Fibroblast of upper back skin (primary cell): Measurements from ENCODE around the gene DEFB129.
"Not testable (repeated sequence)": the region's sequence is repeated elsewhere in the genome, so short reads cannot be mapped to it uniquely, and the experiment has no call there.

Source experiments
- DNase-seq: peaks from one replicate; pipeline ENCODE4 v3.0.0-alpha.2; 2013

Gene DEFB129, protein sequence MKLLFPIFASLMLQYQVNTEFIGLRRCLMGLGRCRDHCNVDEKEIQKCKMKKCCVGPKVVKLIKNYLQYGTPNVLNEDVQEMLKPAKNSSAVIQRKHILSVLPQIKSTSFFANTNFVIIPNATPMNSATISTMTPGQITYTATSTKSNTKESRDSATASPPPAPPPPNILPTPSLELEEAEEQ

DNA sequence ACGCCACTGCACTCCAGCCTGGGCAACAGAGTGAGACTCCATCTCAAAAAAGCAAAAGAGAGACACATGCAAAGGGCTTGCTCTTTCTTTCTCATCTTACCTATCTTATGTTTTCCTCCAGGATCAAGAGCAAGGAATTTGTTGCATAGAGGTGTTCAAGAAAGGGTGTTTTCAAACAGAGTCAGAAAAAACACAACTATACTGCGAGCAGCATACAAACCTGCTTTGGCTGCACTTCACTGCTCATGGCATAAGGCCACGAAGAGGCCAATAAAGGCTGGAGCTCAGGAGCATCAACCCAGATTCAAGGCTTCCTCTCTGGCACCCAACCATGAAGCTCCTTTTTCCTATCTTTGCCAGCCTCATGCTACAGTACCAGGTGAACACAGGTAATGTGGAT lies at the start of gene DEFB129:
DEFB129 (plus strand) TSS at position 301 of the 400 bp plus-strand sequence; CDS start at position 332, 31 bp downstream.
- DNase-seq: no peak

DNA sequence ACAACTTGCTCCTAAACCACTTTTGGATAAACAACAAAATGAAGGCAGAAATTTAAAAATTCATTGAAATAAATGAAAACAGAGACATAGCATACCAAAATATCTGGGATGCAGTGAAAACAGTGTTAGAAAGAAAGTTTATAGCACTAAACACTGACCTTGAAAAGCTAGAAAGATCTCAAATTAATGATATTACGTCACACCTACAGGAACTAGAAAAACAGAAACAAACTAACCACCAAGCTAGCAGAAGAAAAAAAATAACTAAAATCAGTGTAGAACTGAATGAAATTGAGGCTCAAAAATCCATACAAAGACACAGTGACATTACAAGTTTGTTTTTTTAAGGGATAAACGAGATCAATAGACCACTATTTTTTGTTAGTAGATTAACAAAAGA lies 42.8 kb upstream of the DEFB129 start:
- DNase-seq: no peak

GRCh38 chr20:187733-188132 lies 39.3 kb upstream of the DEFB129 start:
- no peak for DNase-seq

DNA sequence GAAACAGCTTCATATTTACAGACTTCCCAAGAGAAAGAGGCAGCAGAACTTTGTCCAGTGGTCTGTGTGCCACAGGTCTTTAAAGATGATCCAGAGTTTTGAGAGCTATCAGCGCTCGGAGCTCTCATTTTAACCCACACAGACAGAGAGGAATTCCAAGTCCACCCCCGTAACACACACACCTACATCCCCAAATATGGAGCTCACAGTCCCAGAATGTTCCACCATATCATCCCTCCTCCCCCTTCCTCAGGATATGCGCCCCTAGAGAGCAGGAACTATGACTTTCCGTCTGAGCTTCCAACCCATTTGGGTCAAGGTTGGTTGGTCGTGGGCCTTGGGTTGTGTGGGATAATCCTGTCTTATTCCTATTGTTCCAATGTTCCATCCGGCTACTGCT lies 37.4 kb upstream of the DEFB129 start, which contains the start of gene DEFB128:
DEFB128 (minus strand) TSS at position 101 of the 400 bp plus-strand sequence; CDS start at position 13, 88 bp downstream.
- DNase-seq: no peak

- DNase-seq: no peak
Observed at GRCh38 chr20:198225-198624, 28.8 kb upstream of the DEFB129 start.

DNA sequence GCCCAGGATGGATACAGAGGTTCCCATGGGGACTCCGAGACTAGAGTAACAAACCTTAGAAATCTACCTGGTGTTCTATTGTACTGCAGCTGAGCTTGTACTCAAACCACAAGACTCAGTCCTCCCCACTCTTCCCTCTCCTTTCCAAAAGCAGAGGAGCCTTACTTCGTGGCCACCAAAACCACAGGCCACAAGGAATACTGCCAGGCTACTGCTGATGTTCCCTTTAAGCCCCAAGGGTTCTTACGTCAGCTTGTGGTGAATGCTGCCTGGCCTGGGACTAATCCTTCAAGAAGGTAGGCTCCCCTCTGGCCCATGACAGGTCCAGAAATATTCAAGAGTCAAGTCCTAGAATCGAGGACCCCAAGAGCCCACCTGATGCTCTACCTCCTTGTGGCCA lies 27.1 kb upstream of the DEFB129 start:
- no peak for DNase-seq

DNA sequence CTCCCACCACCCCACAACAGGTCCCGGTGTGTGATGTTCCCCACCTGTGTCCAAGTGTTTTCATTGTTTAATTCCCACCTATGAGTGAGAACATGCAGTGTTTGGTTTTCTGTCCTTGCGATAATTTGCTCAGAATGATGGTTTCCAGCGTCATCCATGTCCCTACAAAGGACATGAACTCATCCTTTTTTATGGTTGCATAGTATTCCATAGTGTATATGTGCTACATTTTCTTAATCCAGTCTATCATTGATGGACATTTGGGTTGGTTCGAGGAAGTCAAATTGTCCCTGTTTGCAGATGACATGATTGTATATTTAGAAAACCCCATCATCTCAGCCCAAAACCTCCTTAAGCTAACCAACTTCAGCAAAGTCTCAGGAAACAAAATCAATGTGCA lies 23.4 kb upstream of the DEFB129 start:
- not testable (repeated sequence) for DNase-seq

- peak; percentile 71 for DNase-seq
Observed at GRCh38 chr20:208942-209566, 18.0 kb upstream of the DEFB129 start.

- no peak for DNase-seq
Observed at GRCh38 chr20:210809-211502, 16.1 kb upstream of the DEFB129 start.

GRCh38 chr20:214383-214782 lies 12.7 kb upstream of the DEFB129 start:
- no peak for DNase-seq

- DNase-seq: no peak
Observed at GRCh38 chr20:215796-216195, 11.3 kb upstream of the DEFB129 start.

DNA sequence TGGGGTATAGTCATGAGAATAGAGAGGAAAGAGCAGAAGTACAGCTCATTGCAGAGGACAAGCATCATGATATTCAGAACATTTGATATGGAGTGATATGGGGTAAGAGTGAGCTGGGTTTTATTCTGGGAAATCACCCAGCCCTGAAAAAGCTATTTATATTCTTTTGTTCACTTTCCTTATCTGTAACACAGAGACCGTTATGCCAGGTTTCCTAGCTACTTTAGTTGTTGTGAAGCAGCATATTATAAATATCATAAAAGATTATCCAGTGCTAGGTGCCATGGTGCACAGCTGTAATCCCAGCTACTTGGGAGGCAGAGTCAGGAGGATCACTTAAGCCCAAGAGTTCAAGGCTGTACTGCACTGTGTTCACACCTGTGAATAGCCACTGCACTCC lies 9.8 kb upstream of the DEFB129 start:
- no peak for DNase-seq

DNA sequence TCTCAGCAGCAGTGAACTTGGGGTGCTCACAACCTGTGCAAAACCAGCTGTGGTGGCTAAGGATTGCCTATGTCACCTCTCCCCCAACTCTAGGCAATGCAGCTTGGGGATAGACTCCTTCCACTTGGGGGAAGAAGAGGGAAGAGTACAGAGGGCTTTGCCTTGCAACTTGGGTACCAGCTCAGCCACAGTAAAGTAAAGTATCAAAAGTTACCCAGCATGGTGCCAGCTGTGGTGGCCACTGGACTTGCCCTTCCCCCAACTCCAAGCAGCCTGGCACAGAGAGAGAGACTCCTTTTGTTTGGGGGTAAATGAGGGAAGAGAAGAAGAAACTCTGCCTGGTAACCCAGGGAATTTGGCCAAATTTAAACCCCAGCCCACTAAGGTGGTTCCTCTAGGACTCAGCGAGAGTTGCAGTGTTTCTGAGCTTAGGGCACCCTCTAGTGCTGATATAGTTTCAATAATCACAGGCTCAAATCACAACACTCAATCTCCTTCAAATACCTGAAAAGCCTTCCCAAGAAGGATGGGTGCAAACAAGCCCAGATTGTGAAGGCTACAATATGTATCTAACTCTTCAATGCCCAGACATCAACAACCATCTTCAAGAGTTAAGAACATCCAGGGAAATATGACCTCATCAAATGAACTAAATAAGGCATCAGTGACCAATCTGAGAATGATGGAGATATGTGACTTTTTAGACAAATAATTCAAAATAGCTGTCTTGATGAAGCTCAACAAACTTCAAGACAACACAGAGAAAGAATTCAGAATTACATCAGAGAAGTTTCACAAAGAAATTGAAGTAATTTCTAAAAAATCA lies 7.6 kb upstream of the DEFB129 start:
- DNase-seq: no peak

DNA sequence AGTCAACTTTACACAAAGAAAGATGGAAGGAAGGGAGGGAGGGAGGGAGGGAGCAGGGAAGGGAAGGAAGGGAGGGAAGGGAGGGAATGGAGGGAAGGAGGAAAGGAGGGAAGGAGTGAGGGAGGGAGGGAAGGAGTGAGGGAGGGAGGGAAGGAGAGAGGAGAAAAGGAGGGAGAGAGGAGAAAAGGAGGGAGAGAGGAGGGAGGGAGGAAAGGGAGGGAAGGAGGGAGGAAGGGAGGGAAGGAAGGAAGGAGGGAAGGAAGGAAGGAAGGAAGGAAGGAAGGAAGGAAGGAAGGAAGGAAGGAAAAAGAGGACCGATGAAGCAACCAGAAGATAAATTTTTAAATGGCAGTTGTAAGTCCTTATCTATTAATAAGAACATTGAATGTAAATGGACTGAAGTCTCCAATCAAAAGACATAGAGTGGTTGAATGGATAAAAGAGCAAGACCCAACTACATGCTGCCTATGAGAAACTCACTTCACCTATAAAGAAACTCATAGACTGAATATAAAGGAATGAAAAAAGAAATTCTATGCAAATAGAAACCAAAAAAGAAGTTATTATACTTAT lies 5.7 kb upstream of the DEFB129 start:
- no peak for DNase-seq

DNA sequence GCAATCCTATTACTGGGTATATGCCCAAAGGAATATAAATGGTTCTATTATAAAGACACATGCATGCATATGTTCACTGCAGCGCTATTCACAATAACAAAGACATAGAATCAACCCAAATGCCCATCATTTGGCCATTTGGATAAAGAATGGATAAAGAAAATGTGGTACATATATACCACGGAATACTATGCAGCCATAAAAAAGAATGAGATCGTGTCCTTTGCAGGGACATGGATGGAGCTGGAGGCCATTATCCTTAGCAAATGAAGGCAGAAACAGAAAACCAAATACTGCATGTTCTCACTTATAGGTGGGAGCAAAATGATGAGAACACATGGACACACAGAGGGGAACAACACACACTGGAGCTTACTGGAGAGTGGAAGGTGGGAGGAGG lies 1.2 kb upstream of the DEFB129 start:
- DNase-seq: not testable (repeated sequence)

DNA sequence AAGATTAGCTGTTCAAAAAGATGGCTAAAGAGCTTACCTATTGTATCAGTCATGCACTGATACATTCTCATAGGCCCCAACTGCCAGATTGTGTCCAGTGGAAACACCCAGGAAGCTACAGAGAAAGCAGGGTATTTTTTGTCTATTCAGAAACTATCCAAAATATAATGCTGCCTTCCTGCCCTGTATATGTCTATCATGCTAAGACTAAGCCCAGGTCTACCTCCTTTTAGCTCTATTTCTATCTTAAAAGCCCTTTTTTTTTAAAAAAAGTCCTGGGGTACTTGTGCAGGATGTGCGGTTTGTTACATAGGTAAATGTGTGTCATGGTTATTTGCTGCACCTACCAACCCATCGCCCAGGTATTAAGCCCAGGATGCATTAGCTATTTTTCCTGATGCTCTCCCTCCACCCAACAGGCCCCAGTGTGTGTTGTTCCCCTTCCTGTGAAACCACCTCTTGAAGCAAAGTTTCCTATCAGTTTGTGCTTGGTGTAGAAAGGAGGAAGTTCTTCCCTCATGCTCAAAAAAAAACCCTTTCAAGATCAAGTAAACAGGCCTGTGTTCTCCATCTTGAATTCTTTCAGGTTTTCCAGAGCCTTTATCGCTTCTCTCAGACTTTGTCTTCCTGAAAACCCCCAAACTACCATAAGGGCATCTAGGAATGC lies 514 bp downstream of the DEFB129 start:
- DNase-seq: no peak

DNA sequence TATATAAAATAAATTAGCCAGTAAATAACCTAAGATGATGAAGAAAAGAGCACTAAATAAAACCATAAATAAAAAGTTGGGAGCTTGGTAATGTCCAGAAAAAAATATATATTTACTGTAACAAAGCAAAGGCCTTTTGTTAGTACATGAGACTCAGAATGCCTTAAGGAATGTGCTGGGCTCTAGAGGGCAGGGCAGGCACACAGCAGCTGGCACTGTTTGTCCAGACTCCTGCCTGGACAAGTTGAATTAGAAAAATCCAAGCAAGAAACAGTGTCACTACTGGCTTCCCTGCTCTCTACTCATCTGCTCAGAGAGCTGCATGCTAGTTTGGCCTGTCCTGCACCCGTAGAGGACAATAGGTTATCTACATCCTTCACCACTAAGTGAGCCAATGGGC lies 8.8 kb downstream of the DEFB129 start:
- no peak for DNase-seq

DNA sequence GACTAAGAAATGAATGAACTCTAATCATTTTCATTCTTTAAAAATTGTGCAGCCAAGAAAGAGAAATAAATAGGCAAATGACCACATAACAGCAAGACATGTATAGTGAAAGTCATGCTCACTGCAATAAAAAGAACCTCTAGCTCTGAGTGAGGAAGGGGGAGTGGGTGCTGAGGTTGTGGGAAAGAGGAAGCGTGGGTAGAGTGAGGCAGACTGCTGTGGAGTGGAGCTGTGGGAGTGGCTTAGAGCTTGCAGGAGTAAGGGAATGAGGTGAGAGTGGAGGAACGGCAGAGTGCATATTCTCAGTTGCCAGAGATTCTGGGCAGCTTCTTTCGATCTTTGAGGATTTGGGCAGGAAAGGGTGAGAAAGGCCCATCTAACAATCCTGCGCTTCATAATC lies 10.4 kb downstream of the DEFB129 start:
- no peak for DNase-seq

- no peak for DNase-seq
Observed at GRCh38 chr20:237929-238328, 10.9 kb downstream of the DEFB129 start.

DNA sequence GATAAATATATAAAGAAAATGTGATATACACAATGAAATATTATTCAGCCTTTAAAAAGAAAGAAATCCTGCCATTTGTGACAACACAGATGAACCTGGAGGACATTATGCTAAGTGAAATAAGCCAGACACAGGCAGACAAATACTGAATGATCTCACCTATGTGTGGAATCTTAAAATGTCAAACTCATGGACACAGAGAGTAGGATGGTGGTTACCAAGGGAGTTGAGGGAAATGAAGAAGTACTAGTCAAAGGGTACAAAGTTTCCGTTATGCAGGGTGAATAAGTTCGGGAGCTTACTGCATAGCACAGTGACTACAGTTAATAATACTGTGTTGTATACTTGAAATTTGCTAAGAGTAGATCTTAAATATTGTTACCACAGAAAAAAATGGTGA lies 15.8 kb downstream of the DEFB129 start:
- no peak for DNase-seq

DNA sequence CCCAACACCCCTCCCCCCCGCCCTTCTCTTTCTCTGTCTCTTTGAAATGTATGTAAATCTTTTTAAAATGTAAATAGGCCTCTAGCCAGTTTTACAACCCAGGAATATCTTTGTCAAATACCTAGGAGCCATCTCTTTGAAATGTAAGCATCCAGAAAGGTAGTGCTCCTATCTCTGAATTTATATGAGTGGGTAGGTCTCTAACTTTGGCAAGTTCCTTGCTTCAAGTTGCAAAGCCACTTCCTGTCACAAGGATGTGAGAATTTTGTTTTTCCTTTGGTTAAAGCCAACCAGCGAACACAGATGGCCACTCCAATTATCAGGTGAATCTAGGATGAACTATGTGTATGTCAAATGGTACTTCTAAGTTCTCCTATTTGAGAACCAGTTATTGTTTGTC lies 24.3 kb downstream of the DEFB129 start:
- DNase-seq: no peak

DNA sequence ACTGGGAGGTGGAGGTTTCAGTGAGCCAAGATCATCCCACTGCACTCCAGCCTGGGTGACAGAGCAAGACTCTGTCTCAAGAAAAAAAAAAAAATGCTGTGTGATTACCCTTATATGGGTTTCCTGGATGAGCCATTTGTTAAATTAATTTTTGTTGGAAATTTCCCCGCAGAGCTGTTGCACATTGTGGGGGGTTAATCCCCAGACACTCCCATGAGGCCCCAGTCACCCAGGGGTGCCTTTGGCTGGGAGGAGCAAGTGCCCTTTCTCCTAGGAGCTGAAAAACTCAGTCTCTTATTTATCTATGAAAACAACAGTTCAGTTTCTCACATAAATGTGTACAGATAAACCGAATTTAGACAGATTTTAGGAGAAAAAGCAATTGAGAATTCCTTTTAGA lies 25.7 kb downstream of the DEFB129 start:
- DNase-seq: no peak
